Measurements from ENCODE around the gene KMT5B. TPM values are rescaled to one million over a fixed set of nuclear protein-coding genes. Genes with fewer than 3 reads are reported as not detected.

KMT5B gene
- total and polyA plus RNA-seq, 2 of the 13 experiments (the other 11 are each of a cell fraction or from before 2014, with no cell fraction given): 17.6 to 23.7 TPM

- TF ChIP-seq SYNCRIP (IDR thresholded peaks at IDR 0.05; ENCODE audit: insufficient read depth, low read depth, low read length) (no peak), AGO2 (optimal IDR thresholded peaks at IDR 0.05; ENCODE audit: low read depth, low read length) (peak; percentile 19), ZNF678 (CRISPR knock-in tag; IDR thresholded peaks at IDR 0.05) (no peak), ZFP1 (CRISPR knock-in tag; IDR thresholded peaks at IDR 0.05) (no peak), BCL6 (CRISPR knock-in tag; IDR thresholded peaks at IDR 0.05) (peak; percentile 37; the same call in 1 of the 2 replicates), PITX1 (CRISPR knock-in tag; IDR thresholded peaks at IDR 0.05) (no peak), ARNTL (CRISPR knock-in tag; IDR thresholded peaks at IDR 0.05) (no peak; the same call in 1 of the 2 replicates), ZMYM2 (CRISPR knock-in tag; IDR thresholded peaks at IDR 0.05) (peak; percentile 82; the same call in 1 of the 2 replicates), MBD4 (IDR thresholded peaks at IDR 0.05; ENCODE audit: borderline replicate concordance, low read length) (no peak), TCF7 (IDR thresholded peaks at IDR 0.05; ENCODE audit: low read depth) (no peak), BRD4 (CRISPR knock-in tag; IDR thresholded peaks at IDR 0.05) (0 out of 2 replicates have a peak, but pooled peaks have one; percentile 74), EP300 (IDR thresholded peaks at IDR 0.05; ENCODE audit: low read depth in 2 of 2, low read length in 2 of 2) (peak in 1 of 2 experiments; percentile 31; a peak in 1 of 4 replicates), EP300 (CRISPR knock-in tag; IDR thresholded peaks at IDR 0.05; ENCODE audit: borderline replicate concordance) (no peak), GZF1 (CRISPR knock-in tag; IDR thresholded peaks at IDR 0.05) (0 out of 2 replicates have a peak, but pooled peaks have one; percentile 11), BCL3 (CRISPR knock-in tag; IDR thresholded peaks at IDR 0.05) (no peak), POLR2AphosphoS5 (IDR thresholded peaks at IDR 0.05; ENCODE audit: low read depth, low read length) (peak; percentile 61), ZBTB46 (CRISPR knock-in tag; IDR thresholded peaks at IDR 0.05; ENCODE audit: borderline replicate concordance) (no peak), ZSCAN31 (CRISPR knock-in tag; IDR thresholded peaks at IDR 0.05; ENCODE audit: low read depth) (no peak), FOXA1 (IDR thresholded peaks at IDR 0.05) (no peak), FOXA1 (CRISPR knock-in tag; IDR thresholded peaks at IDR 0.05) (no peak), CENPT (CRISPR knock-in tag; IDR thresholded peaks at IDR 0.05; ENCODE audit: low read depth) (no peak), RELA (CRISPR knock-in tag; IDR thresholded peaks at IDR 0.05) (no peak), EZH2 (conservative IDR thresholded peaks at IDR 0.05; ENCODE audit: low read depth, low read length) (no peak), FOXK1 (CRISPR knock-in tag; IDR thresholded peaks at IDR 0.05; ENCODE audit: borderline replicate concordance, low read depth) (no peak), MEF2D (CRISPR knock-in tag; IDR thresholded peaks at IDR 0.05) (no peak), ZNF782 (CRISPR knock-in tag; IDR thresholded peaks at IDR 0.05; ENCODE audit: borderline replicate concordance) (no peak), ZFP37 (CRISPR knock-in tag; IDR thresholded peaks at IDR 0.05; ENCODE audit: borderline replicate concordance) (no peak), TGIF2 (CRISPR knock-in tag; IDR thresholded peaks at IDR 0.05) (0 out of 2 replicates have a peak, but pooled peaks have one; percentile 54), PATZ1 (CRISPR knock-in tag; IDR thresholded peaks at IDR 0.05) (no peak; the same call in 1 of the 2 replicates)
These were observed 67.0 kb downstream of the KMT5B start (continued) for GRCh38 chr11:68146010-68146540.

Data from HepG2 (cell line).